ENCODE results near the gene HEXIM2.

DNA sequence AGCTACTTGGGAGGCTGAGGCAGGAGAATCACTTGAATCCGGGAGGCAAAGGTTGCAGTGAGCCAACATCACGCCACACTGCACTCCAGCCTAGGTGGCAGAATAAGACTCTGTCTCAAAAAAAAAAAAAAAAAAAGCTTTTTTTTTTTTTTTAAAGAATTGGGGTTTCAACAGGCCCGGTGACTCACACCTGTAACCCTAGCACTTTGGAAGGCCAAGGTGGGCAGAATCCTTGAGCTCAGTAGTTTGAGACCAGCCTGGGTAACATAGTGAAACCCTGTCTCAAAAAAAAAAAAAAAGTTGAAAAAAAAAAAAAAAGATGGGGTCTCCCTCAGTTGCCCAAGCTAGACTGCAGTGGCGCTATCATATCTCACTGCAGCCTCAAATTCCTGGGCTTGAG, 6.6 kb upstream of the HEXIM2 start:
- TF ChIP-seq POLR2AphosphoS5 (IDR thresholded peaks at IDR 0.05; ENCODE audit: low read depth, low read length): no peak
- no peak for TF ChIP-seq CTCF (IDR thresholded peaks at IDR 0.05)
- TF ChIP-seq, protein P1, sequence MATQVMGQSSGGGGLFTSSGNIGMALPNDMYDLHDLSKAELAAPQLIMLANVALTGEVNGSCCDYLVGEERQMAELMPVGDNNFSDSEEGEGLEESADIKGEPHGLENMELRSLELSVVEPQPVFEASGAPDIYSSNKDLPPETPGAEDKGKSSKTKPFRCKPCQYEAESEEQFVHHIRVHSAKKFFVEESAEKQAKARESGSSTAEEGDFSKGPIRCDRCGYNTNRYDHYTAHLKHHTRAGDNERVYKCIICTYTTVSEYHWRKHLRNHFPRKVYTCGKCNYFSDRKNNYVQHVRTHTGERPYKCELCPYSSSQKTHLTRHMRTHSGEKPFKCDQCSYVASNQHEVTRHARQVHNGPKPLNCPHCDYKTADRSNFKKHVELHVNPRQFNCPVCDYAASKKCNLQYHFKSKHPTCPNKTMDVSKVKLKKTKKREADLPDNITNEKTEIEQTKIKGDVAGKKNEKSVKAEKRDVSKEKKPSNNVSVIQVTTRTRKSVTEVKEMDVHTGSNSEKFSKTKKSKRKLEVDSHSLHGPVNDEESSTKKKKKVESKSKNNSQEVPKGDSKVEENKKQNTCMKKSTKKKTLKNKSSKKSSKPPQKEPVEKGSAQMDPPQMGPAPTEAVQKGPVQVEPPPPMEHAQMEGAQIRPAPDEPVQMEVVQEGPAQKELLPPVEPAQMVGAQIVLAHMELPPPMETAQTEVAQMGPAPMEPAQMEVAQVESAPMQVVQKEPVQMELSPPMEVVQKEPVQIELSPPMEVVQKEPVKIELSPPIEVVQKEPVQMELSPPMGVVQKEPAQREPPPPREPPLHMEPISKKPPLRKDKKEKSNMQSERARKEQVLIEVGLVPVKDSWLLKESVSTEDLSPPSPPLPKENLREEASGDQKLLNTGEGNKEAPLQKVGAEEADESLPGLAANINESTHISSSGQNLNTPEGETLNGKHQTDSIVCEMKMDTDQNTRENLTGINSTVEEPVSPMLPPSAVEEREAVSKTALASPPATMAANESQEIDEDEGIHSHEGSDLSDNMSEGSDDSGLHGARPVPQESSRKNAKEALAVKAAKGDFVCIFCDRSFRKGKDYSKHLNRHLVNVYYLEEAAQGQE (IDR thresholded peaks at IDR 0.05; ENCODE audit: insufficient read depth in 1 of 2, low read depth in 2 of 2, low read length in 1 of 2): no peak
